AG09319 (cell line): Measurements from ENCODE around the gene EML6.

Experiments used
- DNase-seq: peaks from one replicate; pipeline ENCODE4 v3.0.0-alpha.2; 2010; ENCODE audit warnings: low read depth; ENCODE audit errors: extremely low read depth
- TF ChIP-seq, protein P1 (sequence below): IDR thresholded peaks from 2 replicates; pipeline ENCODE4 v1.5.1; 2011; ENCODE audit warnings: low read depth, mild to moderate bottlenecking, inconsistent platforms, low read length, moderate library complexity

Gene EML6

GRCh38 chr2:54957321-54957999 is 234.0 kb downstream of the EML6 start:
- TF ChIP-seq, protein P1, sequence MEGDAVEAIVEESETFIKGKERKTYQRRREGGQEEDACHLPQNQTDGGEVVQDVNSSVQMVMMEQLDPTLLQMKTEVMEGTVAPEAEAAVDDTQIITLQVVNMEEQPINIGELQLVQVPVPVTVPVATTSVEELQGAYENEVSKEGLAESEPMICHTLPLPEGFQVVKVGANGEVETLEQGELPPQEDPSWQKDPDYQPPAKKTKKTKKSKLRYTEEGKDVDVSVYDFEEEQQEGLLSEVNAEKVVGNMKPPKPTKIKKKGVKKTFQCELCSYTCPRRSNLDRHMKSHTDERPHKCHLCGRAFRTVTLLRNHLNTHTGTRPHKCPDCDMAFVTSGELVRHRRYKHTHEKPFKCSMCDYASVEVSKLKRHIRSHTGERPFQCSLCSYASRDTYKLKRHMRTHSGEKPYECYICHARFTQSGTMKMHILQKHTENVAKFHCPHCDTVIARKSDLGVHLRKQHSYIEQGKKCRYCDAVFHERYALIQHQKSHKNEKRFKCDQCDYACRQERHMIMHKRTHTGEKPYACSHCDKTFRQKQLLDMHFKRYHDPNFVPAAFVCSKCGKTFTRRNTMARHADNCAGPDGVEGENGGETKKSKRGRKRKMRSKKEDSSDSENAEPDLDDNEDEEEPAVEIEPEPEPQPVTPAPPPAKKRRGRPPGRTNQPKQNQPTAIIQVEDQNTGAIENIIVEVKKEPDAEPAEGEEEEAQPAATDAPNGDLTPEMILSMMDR = no peak
- no peak for DNase-seq

DNA sequence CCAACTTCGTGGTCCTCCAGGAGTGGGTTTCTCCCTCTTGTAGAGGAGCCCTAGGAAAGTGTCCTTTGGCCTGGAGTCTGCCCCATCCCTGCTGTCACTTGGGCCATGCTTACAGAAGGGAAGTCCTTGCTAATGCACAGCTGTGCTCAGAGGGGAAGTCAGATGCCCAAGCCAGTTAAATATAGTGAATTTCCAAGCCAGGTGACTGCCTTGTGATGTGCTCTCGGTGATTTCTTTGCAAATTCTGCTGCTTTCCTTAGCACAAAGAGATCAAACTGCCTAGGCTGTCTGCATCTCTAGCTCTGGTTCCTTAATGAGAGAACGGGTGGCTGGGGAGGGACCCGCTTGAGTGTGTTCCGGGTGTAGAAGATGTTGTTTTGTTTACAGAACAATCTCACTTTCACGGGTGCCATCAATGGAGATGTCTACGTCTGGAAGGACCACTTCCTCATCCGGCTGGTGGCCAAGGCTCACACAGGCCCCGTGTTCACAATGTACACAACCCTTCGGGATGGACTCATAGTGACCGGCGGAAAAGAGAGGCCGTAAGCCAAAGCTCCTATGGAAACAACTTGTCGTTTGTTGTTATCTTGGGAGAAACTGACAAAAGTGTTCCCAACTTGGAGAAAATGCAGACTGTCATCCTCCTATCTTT is 235.4 kb downstream of the EML6 start:
- TF ChIP-seq, protein P1 = no peak
- no peak for DNase-seq

- TF ChIP-seq, protein P1 = no peak
- no peak for DNase-seq
These were observed 236.7 kb downstream of the EML6 start for GRCh38 chr2:54960164-54960563.

GRCh38 chr2:54962511-54962910 is 239.0 kb downstream of the EML6 start:
- no peak for DNase-seq
- TF ChIP-seq, protein P1 = no peak

DNA sequence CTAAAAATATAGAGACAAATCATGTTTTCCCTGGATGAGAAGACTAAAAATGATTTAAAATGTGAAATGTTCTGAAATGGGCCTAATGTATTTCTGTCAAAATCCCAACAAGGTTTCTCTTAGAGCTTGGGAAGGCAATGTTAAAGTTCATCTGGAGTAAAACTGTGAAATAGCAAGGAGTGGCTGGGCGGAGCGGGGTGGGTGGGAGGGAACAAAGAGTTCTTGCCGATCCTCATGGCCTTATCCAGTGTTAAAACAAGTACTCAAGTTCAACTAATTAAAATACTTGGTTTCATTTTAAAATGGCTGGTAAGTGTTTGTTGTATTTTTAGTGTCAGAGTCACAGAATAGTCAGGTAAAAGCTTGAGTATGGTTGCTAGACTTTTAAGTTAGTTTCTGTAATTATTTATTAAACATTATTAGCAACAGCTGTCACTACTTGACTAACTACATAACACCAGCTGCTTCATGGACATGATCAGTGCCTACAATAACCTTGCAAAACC is 239.5 kb downstream of the EML6 start:
- no peak for DNase-seq
- TF ChIP-seq, protein P1 = no peak

DNA sequence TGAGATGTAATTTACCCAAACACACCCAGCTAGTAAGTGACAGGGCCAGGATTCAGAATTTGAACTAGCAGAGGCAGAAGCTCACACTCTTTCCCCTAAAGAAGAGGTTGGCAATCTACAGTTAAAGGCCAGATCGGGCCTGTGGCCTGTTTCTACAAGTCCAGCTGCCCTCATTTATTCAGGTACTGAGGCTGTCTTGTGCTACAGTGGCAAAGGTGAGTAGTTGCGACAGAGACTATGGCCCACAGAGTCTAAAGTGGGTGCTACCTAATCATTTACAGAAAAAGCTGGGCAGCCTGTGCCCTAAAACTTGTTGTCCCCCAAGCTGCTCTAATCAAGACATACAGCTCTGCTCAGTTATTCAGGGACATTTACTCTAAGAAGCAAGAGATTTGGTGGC is 240.0 kb downstream of the EML6 start:
- DNase-seq = no peak
- TF ChIP-seq, protein P1 = no peak

DNA sequence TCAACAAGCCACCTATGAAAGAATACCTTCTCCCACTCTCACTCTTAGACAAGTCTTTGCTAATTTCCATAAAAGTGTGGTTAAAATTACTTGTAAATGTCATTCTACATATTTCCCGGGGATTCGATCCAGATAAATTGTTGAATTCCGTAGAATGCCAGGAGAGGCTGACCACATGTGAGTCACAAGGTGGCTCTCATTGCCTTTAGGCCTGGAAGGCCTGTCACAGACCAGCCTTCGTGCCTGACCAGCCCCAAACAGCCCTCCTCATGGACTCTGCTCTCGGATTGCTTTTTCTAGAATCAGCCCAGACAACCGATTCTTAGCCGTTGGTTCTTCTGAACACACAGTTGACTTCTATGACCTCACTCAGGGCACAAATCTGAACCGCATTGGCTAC is 240.8 kb downstream of the EML6 start:
- no peak for DNase-seq

More for the DNA sequence above, 240.8 kb downstream of the EML6 start:
- TF ChIP-seq, protein P1 = no peak
